Astrocyte of the cerebellum (primary cell): ENCODE data around the gene PLIN1.

Experiments
- DNase-seq: peaks from one replicate; pipeline ENCODE4 v3.0.0-alpha.2; 2011; ENCODE audit warnings: low read depth
- H3K4me3 ChIP-seq: 2 replicates; pipeline ENCODE4 v1.5.1; 2011; ENCODE audit warnings: mild to moderate bottlenecking, low read depth, low read length, moderate library complexity
- CTCF ChIP-seq: IDR thresholded peaks from 2 replicates; pipeline ENCODE4 v1.5.1; 2012; ENCODE audit warnings: low read length, low read depth, moderate library complexity, mild to moderate bottlenecking; ENCODE audit errors: missing control alignments
- in situ Hi-C: cut with HindIII; loops from 2 replicates; pipeline ENCODE4 v1.10.0; 2017; ENCODE audit warnings: low sequenced_read_pairs

Gene PLIN1

GRCh38 chr15:89686522-89686921 lies 7.4 kb upstream of the PLIN1 start:
- DNase-seq, result no peak
- in situ Hi-C loops, result no loop called here
- no peak for TF ChIP-seq CTCF
- no peak overlapping the region for H3K4me3 ChIP-seq

GRCh38 chr15:89685995-89686394 lies 6.8 kb upstream of the PLIN1 start:
- DNase-seq, result no peak
- no peak overlapping the region for H3K4me3 ChIP-seq
- in situ Hi-C loops, result no loop called here
- no peak for TF ChIP-seq CTCF

GRCh38 chr15:89681146-89681545 lies 2.0 kb upstream of the PLIN1 start:
- no peak for DNase-seq
- no peak overlapping the region for H3K4me3 ChIP-seq
- TF ChIP-seq CTCF, result no peak
- in situ Hi-C loops, result no loop called here

- in situ Hi-C loops, result no loop called here
- no peak for TF ChIP-seq CTCF
- peak; percentile 63 for DNase-seq
- H3K4me3 ChIP-seq, result no peak overlapping the region
Measured at GRCh38 chr15:89680282-89680873, 1.2 kb upstream of the PLIN1 start.

- no peak overlapping the region for H3K4me3 ChIP-seq
- in situ Hi-C loops, result no loop called here
- DNase-seq, result no peak
- TF ChIP-seq CTCF, result no peak
Measured at GRCh38 chr15:89677381-89677780, 1.8 kb downstream of the PLIN1 start.

GRCh38 chr15:89675606-89676005 lies 3.6 kb downstream of the PLIN1 start:
- no peak overlapping the region for H3K4me3 ChIP-seq
- no peak for TF ChIP-seq CTCF
- in situ Hi-C loops, result no loop called here
- DNase-seq, result no peak
